ENCODE measurements around the gene RAD51B. TPM values are rescaled to one million over a fixed set of nuclear protein-coding genes. Genes with fewer than 3 reads are reported as not detected.
A peak's percentile ranks its signal among the peaks of the same experiment; 100 is the strongest.

Gene RAD51B
- total RNA-seq, 4 donors from 2014 or later = 14.0 to 16.4 (median 14.8) TPM

DNA sequence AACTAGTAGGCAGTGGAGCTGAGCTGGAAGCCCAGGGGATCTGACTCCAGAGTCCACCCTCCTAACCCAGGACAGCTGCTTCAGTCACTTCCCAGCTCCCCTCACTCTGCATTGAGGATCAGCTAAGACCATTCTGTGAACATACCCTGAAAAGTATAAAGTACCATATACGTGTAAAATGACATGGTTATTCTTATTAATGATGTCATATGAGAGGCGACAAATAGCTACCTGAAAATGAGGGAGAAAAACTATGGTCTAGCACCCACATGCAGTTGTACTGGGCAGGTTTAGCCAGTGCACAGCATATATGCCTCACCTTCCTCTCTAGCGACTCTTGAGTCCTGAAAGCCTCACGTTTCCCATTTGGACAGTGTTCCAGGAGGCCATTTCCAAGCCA is 461.9 kb downstream of the RAD51B start:
- intact Hi-C loops (cut with DNase I) = no loop called here
- DNase-seq = no peak
- no peaks in the 10 kb centered on the region for H3K9me3 ChIP-seq
- H3K27ac ChIP-seq = no peak overlapping the region
- no peaks in the 10 kb centered on the region for H3K27me3 ChIP-seq
- WGBS, 2 donors = 91 to 94% methylated on average over 4 of the region's 4 CpGs
- H3K4me1 ChIP-seq = peaks cover 28 to 56% of the 10 kb centered on the region in 2 donors
- TF ChIP-seq, protein P1, sequence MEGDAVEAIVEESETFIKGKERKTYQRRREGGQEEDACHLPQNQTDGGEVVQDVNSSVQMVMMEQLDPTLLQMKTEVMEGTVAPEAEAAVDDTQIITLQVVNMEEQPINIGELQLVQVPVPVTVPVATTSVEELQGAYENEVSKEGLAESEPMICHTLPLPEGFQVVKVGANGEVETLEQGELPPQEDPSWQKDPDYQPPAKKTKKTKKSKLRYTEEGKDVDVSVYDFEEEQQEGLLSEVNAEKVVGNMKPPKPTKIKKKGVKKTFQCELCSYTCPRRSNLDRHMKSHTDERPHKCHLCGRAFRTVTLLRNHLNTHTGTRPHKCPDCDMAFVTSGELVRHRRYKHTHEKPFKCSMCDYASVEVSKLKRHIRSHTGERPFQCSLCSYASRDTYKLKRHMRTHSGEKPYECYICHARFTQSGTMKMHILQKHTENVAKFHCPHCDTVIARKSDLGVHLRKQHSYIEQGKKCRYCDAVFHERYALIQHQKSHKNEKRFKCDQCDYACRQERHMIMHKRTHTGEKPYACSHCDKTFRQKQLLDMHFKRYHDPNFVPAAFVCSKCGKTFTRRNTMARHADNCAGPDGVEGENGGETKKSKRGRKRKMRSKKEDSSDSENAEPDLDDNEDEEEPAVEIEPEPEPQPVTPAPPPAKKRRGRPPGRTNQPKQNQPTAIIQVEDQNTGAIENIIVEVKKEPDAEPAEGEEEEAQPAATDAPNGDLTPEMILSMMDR (IDR thresholded peaks at IDR 0.05) = no peak
- TF ChIP-seq POLR2A (IDR thresholded peaks at IDR 0.05) = no peak
- H3K4me3 ChIP-seq (replicated peaks in 1 of 3) = no peak overlapping the region
- H3K36me3 ChIP-seq = no peaks in the 10 kb centered on the region

- no peaks in the 10 kb centered on the region for H3K36me3 ChIP-seq
- H3K27ac ChIP-seq = peak overlapping the region in 2 of 3 donors; percentile 36 to 49
- WGBS, 2 donors = 72 to 80% methylated on average over 6 of the region's 6 CpGs
- no peaks in the 10 kb centered on the region for H3K27me3 ChIP-seq
- TF ChIP-seq POLR2A (IDR thresholded peaks at IDR 0.05) = no peak
- TF ChIP-seq, protein P1 (IDR thresholded peaks at IDR 0.05) = no peak
- no peak for DNase-seq
- no peaks in the 10 kb centered on the region for H3K9me3 ChIP-seq
- no peak overlapping the region for H3K4me3 ChIP-seq (replicated peaks in 1 of 3)
- peaks cover 28 to 60% of the 10 kb centered on the region in 2 donors for H3K4me1 ChIP-seq
- intact Hi-C loops (cut with DNase I) = no loop called here
These were observed 463.1 kb downstream of the RAD51B start for GRCh38 chr14:68282479-68283377.

DNA sequence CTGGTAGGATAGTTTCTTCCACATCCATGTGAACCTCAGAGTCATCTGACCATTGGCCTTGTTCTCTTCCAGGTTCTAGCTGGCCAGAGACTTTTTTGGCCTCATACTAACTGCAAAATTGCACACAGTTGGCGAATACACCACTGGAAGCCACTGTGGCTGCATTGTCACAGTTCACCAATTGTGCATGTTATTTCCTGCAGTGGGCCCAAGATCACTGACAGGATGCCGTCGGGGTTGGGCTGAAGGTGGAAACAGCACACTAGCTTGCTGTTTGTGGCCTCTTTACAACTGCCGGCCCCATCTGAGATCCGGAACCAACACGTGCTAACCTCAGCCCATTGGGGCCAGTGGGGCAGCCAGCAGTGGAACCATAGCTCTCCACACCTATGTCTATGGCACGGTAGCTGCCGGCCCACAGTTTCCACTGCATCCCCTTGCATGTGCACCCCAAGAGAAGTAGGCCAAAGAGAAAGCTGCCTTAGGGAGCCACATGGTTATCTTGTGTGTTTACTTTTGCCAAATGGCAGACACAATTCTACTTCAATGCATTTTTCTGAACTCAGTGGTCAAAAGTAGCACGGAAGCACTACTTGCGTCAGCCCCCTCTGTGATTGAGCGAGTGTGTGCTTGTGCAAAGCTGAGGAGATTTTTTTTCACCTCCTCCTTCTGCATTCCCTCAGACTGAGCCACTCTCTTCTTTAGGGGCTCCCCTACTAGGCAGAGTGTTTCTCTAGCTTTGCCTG is 464.0 kb downstream of the RAD51B start:
- no peaks in the 10 kb centered on the region for H3K36me3 ChIP-seq
- H3K27ac ChIP-seq = peak overlapping the region; percentile 11 to 49 (median 36)
- H3K27me3 ChIP-seq = no peaks in the 10 kb centered on the region
- peak; percentile 28 to 62 for DNase-seq
- no peaks in the 10 kb centered on the region for H3K9me3 ChIP-seq
- WGBS, 2 donors = 60 to 72% methylated on average over 7 to 11 of the region's 11 CpGs
- H3K4me1 ChIP-seq = peaks cover 28 to 54% of the 10 kb centered on the region in 2 donors
- intact Hi-C loops (cut with DNase I) = no loop called here
- TF ChIP-seq POLR2A (IDR thresholded peaks at IDR 0.05) = no peak
- TF ChIP-seq, protein P1 (IDR thresholded peaks at IDR 0.05) = no peak
- no peak overlapping the region for H3K4me3 ChIP-seq (replicated peaks in 1 of 3)

GRCh38 chr14:68284333-68284732 is 464.8 kb downstream of the RAD51B start:
- no peak for DNase-seq
- H3K4me1 ChIP-seq = peaks cover 28 to 46% of the 10 kb centered on the region in 2 donors
- TF ChIP-seq, protein P1 (IDR thresholded peaks at IDR 0.05) = no peak
- no peak for TF ChIP-seq POLR2A (IDR thresholded peaks at IDR 0.05)
- H3K27me3 ChIP-seq = no peaks in the 10 kb centered on the region
- no peaks in the 10 kb centered on the region for H3K9me3 ChIP-seq
- H3K36me3 ChIP-seq = no peaks in the 10 kb centered on the region
- H3K4me3 ChIP-seq (replicated peaks in 1 of 3) = no peak overlapping the region
- H3K27ac ChIP-seq = peak overlapping the region; percentile 45 to 83 (median 77)
- intact Hi-C loops (cut with DNase I) = no loop called here

All from thyroid gland (tissue), 4 donors.